Ammon's horn (tissue), 1 donor: Measurements from ENCODE around the gene CDKAL1.

ENCODE experiments used
- DNase-seq: peaks from one replicate; pipeline ENCODE4 v3.0.0-alpha.2; 2016; ENCODE audit warnings: low spot score

CDKAL1 gene

DNA sequence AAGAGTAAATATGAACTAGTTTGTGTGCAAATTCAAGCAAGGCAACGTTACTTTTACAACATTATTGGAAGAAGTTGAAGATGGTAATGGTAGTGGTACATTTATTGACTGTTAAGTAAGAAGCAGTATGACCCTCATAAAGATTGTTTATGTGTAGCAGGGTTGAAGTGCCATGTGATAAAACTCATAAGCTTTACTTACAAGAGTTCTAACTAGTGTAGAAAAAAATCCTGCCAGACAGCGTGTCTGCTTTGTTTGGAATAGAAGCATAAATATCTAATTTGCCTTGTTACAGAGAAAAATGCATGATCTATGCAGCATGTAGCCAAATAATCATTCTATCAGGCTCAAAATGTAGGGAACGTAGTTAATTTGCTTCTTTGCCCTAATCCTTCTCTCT lies 608.5 kb downstream of the CDKAL1 start:
- no peak for DNase-seq

- no peak for DNase-seq
Measured at GRCh38 chr6:21143645-21144044, 609.4 kb downstream of the CDKAL1 start.

DNA sequence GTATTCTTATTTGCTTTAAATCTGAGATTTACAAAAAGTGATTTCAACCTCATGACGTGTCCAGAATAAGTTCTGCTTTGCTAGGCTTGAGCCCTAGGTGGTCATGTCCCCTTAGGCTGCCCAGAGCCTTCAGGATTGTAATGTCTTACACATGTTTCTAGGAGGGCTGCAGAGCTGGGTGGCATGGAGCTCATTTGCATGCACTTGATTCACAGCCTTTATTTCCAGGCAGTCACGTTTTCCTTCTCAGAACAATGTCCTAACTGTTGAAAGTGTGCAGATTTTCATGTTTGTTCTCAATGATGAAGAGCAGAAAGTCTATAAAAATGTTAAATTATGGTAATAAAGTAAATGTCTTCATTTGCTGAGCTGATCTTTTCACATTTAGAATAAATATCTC lies 610.7 kb downstream of the CDKAL1 start:
- DNase-seq = no peak

DNA sequence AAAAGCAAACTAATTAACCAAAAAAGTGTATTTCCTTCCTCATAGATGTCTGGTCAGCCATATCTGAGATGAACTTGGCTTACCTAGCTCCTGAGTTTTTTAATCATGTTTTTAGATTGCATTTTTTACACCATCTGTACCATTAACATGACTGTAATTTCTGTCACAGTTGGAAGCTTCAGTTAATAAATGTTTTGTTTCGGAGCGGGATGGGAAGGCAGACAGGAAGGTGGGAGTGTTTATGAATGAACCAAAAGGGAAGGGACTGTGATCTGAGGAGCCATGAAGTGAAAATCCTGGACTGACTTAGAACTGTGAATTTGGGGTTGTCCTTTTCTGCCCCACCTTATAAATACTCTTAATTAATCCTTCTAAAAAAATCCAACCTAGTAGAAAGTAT lies 613.7 kb downstream of the CDKAL1 start:
- DNase-seq = no peak

- no peak for DNase-seq
Measured at GRCh38 chr6:21149470-21149869, 615.2 kb downstream of the CDKAL1 start.

- no peak for DNase-seq
Measured at GRCh38 chr6:21150667-21151066, 616.4 kb downstream of the CDKAL1 start.

GRCh38 chr6:21151119-21151518 lies 616.9 kb downstream of the CDKAL1 start:
- DNase-seq = no peak

DNA sequence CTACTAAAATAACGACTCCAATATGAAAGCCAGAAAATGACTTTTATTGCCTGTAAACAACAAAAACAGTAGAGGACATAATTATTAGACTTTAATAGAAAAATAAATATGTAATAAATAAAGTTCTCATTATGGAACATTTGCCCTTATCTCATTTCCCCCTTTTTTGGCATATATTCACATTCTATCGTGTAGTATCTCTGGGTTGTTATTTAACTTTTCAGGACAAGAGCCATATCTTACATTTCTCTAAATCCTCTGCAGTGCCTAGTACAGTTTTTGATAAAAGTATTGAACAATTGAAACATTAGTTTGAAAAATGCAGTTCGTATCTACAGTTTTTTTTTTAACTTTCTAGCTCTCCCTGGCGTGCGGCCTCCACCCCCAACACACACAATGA lies 617.3 kb downstream of the CDKAL1 start:
- DNase-seq = no peak

GRCh38 chr6:21157186-21157929 lies 623.1 kb downstream of the CDKAL1 start:
- no peak for DNase-seq

DNA sequence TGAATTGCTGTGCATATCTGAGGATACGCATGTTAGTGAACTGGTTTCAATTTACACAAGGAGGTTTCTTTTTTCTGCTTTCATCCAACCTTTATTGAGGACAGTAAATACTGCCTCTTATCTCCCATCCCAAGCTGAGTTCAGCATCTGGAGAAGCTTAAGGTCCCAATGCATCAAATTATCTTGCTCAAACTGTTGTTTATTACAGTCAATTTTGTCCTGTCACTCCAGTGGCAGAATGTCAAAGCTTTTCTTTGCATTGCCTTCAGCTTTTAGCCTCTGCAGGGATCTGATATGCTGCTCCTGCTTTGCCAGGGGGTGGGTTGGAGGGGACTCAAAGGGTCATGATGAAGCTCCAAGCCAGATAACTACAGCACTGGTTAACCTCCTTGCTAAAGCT lies 623.9 kb downstream of the CDKAL1 start:
- no peak for DNase-seq

DNA sequence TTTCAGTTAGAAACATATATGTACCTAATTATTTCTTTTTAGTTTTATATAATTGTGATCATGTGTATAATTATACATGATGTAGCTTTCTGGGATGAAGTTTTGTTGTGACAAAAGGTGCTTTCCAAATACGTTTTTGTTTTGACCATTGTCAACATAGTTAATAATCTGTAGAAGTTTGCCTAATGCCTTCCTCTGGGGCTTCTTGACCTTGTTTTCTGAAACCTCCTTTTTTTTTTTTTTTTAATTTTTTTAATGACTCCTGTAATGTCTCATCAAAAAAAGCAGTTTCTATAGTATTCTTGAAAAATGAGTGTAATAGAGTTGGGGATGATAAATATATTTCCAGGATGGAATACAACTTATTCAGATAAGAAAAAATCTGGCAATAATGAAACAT lies 624.6 kb downstream of the CDKAL1 start:
- no peak for DNase-seq

DNA sequence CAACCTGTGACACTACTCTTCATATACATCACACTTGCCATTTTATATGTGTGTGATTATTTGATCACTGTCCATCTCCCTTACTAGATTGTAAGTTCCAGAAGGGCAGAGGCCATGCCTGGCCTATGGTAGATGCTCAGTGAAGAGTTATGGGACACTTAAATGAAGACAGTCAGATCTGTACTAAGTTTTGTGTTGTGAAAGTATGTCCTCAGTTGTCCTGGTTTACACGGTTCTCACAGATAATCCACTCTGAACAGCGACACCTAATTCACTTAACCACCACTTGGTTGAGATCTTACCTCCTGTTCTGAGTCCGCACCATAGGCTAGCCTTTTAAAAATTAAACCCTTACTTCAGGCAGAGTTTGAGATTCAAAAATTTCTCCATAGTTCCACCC lies 625.2 kb downstream of the CDKAL1 start:
- no peak for DNase-seq

GRCh38 chr6:21161707-21162106 lies 627.5 kb downstream of the CDKAL1 start:
- no peak for DNase-seq

- DNase-seq = no peak
Measured at GRCh38 chr6:21163110-21163837, 629.0 kb downstream of the CDKAL1 start.

- DNase-seq = no peak
Measured at GRCh38 chr6:21163838-21164180, 629.6 kb downstream of the CDKAL1 start.

GRCh38 chr6:21164768-21165326 lies 630.6 kb downstream of the CDKAL1 start:
- DNase-seq = no peak

- no peak for DNase-seq
Measured at GRCh38 chr6:21166754-21167153, 632.5 kb downstream of the CDKAL1 start.

DNA sequence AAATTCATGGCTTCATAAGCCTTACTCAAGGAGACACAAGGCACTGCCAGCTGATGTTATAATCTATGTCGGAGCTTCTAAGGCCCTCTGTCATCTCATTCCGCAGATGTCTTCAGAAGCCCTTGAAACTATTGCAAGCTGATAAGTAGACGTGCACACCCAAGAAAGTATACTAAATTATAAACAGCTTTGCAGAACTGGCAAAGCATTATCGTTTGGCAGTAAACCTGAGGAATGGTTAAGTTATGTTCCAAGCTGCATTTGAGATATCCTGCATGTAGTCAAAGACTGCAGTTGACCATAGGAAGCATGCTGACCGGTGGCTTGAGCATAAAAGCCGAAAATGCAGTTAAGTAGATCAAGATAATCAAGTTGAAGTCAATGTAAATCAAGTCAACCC lies 633.5 kb downstream of the CDKAL1 start:
- no peak for DNase-seq

- DNase-seq = no peak
Measured at GRCh38 chr6:21171801-21172200, 637.5 kb downstream of the CDKAL1 start.

GRCh38 chr6:21173031-21173430 lies 638.8 kb downstream of the CDKAL1 start:
- no peak for DNase-seq

DNA sequence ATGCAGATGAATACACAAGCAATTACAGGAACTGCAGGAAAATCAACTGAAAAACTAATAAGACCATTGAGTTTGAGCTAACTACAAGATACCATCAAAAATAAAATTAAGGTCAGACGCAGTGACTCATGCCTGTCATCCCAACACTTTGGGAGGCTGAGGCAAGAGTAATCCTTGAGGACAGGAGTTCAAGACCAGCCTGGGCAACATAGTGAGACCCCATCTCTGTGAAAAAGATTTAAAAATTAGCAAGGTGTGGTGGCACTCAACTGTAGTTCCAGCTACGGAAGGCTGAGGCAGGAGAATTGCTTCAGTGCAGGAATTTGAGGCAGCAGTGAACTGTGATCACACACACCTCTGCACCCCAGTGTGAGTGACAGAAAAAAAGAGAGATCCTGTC lies 639.4 kb downstream of the CDKAL1 start:
- DNase-seq = no peak

- DNase-seq = no peak
Measured at GRCh38 chr6:21176197-21176596, 641.9 kb downstream of the CDKAL1 start.

GRCh38 chr6:21180155-21180554 lies 645.9 kb downstream of the CDKAL1 start:
- DNase-seq = no peak
